Mesenchymal stem cell (in vitro differentiated cells and primary cell): ENCODE data around the gene HDAC4.

Experiments used
- DNase-seq: peaks from one replicate; pipeline ENCODE4 v3.0.0-alpha.2; 2013
- H2AFZ ChIP-seq: one replicate; pipeline ENCODE4 v1.6.1; 2013; ENCODE audit warnings: low read depth, mild to moderate bottlenecking, control low read depth, inconsistent platforms, low read length, moderate library complexity
- H2AK5ac ChIP-seq: 2 replicates; pipeline ENCODE4 v1.6.1; 2013; ENCODE audit warnings: low read length, moderate library complexity, mild to moderate bottlenecking, inconsistent platforms; ENCODE audit not compliant: severe bottlenecking
- H2BK120ac ChIP-seq: one replicate; pipeline ENCODE4 v1.6.1; 2013; ENCODE audit warnings: low read depth, mild to moderate bottlenecking, inconsistent platforms, low read length, moderate library complexity
- H2BK12ac ChIP-seq, 2 experiments: one replicate each; pipeline ENCODE4 v1.6.1; 2013; ENCODE audit warnings: inconsistent platforms in 2 of 2, low read length in 2 of 2, mild to moderate bottlenecking in 2 of 2, moderate library complexity in 2 of 2, control low read depth in 1 of 2
- H2BK15ac ChIP-seq: one replicate; pipeline ENCODE4 v1.6.1; 2013; ENCODE audit warnings: mild to moderate bottlenecking, low read depth, inconsistent platforms; ENCODE audit not compliant: poor library complexity, severe bottlenecking
- H2BK5ac ChIP-seq: 2 replicates; pipeline ENCODE4 v1.6.1; 2013; ENCODE audit warnings: low read depth, mild to moderate bottlenecking, low read length, control low read depth, inconsistent platforms; ENCODE audit not compliant: poor library complexity, severe bottlenecking
- H3K14ac ChIP-seq, 2 experiments: one replicate each; pipeline ENCODE4 v1.6.1; 2013; ENCODE audit warnings: inconsistent platforms in 2 of 2, low read length in 2 of 2, control low read depth in 1 of 2, mild to moderate bottlenecking in 1 of 2, moderate library complexity in 1 of 2
- H3K18ac ChIP-seq, 2 experiments: one replicate each; pipeline ENCODE4 v1.6.1; 2013; ENCODE audit warnings: inconsistent platforms in 2 of 2, low read length in 2 of 2, control low read depth in 1 of 2, low read depth in 1 of 2, mild to moderate bottlenecking in 1 of 2
- H3K23ac ChIP-seq, 2 experiments: one replicate each; pipeline ENCODE4 v1.6.1; 2013; ENCODE audit warnings: inconsistent platforms in 2 of 2, low read length in 2 of 2, mild to moderate bottlenecking in 2 of 2, moderate library complexity in 2 of 2, control low read depth in 1 of 2
- H3K27ac ChIP-seq: 2 replicates; pipeline ENCODE4 v1.5.1; 2013; ENCODE audit warnings: mild to moderate bottlenecking, moderate library complexity, low read length, control low read depth, inconsistent platforms; ENCODE audit not compliant: poor library complexity, severe bottlenecking
- H3K27me3 ChIP-seq, 2 experiments: 2 replicates each; pipeline versions ENCODE4 v1.6.1 to v1.7.0; 2013; ENCODE audit warnings: low read length in 2 of 2, mild to moderate bottlenecking in 2 of 2, moderate library complexity in 2 of 2, control low read depth in 1 of 2, inconsistent platforms in 1 of 2; ENCODE audit not compliant: control insufficient read depth in 1 of 2, insufficient read depth in 1 of 2
- H3K36me3 ChIP-seq, 2 experiments: 2 replicates each; pipeline versions ENCODE4 v1.6.1 to v1.7.0; 2013; ENCODE audit warnings: low read length in 2 of 2, control low read depth in 1 of 2, inconsistent platforms in 1 of 2, low read depth in 1 of 2, mild to moderate bottlenecking in 1 of 2; ENCODE audit not compliant: insufficient read depth in 2 of 2, control insufficient read depth in 1 of 2
- H3K4ac ChIP-seq, 2 experiments: one replicate each; pipeline ENCODE4 v1.6.1; 2013; ENCODE audit warnings: inconsistent platforms in 2 of 2, low read length in 2 of 2, mild to moderate bottlenecking in 2 of 2, moderate library complexity in 2 of 2, control low read depth in 1 of 2, low read depth in 1 of 2
- H3K4me1 ChIP-seq: 2 replicates; pipeline ENCODE4 v1.6.1; 2013; ENCODE audit warnings: low read depth, low read length, control low read depth; ENCODE audit not compliant: control insufficient read depth, insufficient read depth
- H3K4me2 ChIP-seq: 2 replicates; pipeline ENCODE4 v1.6.1; 2013; ENCODE audit warnings: low read length, mild to moderate bottlenecking, inconsistent platforms; ENCODE audit not compliant: poor library complexity, severe bottlenecking
- H3K4me3 ChIP-seq, 2 experiments: 2 replicates each; pipeline versions ENCODE4 v1.5.1 to v1.7.0; 2013; ENCODE audit warnings: low read length in 2 of 2, mild to moderate bottlenecking in 2 of 2, control low read depth in 1 of 2, low read depth in 1 of 2; ENCODE audit not compliant: insufficient read depth in 1 of 2
- H3K79me1 ChIP-seq: replicated peaks from 2 replicates; pipeline ENCODE4 v1.6.1; 2013; ENCODE audit warnings: mild to moderate bottlenecking, control low read depth, low read length, inconsistent platforms; ENCODE audit not compliant: poor library complexity, severe bottlenecking
- H3K9ac ChIP-seq: 2 replicates; pipeline ENCODE4 v1.7.0; 2013; ENCODE audit warnings: mild to moderate bottlenecking, low read length, moderate library complexity
- H3K9me3 ChIP-seq: 2 replicates; pipeline ENCODE4 v1.7.0; 2013; ENCODE audit warnings: mild to moderate bottlenecking, low read length; ENCODE audit not compliant: control insufficient read depth
- H4K8ac ChIP-seq: one replicate; pipeline ENCODE4 v1.6.1; 2013; ENCODE audit warnings: inconsistent platforms, mild to moderate bottlenecking, low read length, moderate library complexity
- H4K91ac ChIP-seq: one replicate; pipeline ENCODE4 v1.6.1; 2013; ENCODE audit warnings: mild to moderate bottlenecking, low read length, inconsistent platforms
- WGBS: methylation state at CpG from one replicate; pipeline ENCODE4 v1.1.7; 2013; ENCODE audit warnings: mixed read lengths; 5-methylcytosine and 5-hydroxymethylcytosine counted together

HDAC4 gene

GRCh38 chr2:239390546-239391285 is 10.1 kb downstream of the HDAC4 start:
- DNase-seq = no peak
- no peak overlapping the region for H3K23ac ChIP-seq
- H3K18ac ChIP-seq = no peak overlapping the region
- no peaks in the 10 kb centered on the region for H3K9me3 ChIP-seq
- WGBS = 95% methylated on average over 26 of the region's 26 CpGs
- H2BK120ac ChIP-seq = no peak overlapping the region
- H2BK12ac ChIP-seq = peak overlapping the region in 1 of 2 experiments; percentile 42
- no peak overlapping the region for H3K4me2 ChIP-seq
- no peak overlapping the region for H3K4me3 ChIP-seq
- no peak overlapping the region for H3K9ac ChIP-seq
- no peak overlapping the region for H2AK5ac ChIP-seq
- H3K79me1 ChIP-seq = peaks cover 66% of the 10 kb centered on the region
- H3K27ac ChIP-seq = no peak overlapping the region
- H3K4ac ChIP-seq = no peak overlapping the region
- no peak overlapping the region for H2BK15ac ChIP-seq
- H3K4me1 ChIP-seq = peaks cover 25% of the 10 kb centered on the region
- no peak overlapping the region for H4K91ac ChIP-seq
- H3K27me3 ChIP-seq = no peaks in the 10 kb centered on the region
- H2BK5ac ChIP-seq = no peak overlapping the region
- H4K8ac ChIP-seq = no peak overlapping the region
- H3K36me3 ChIP-seq = peaks cover 0 to 49% of the 10 kb centered on the region in 2 experiments
- H3K14ac ChIP-seq = peak overlapping the region in 1 of 2 experiments; percentile 82
- no peak overlapping the region for H2AFZ ChIP-seq

- Histone ChIP-seq H3K9me3 (no peaks in the 10 kb centered on the region), H3K27me3 (no peaks in the 10 kb centered on the region), H2BK5ac (no peak overlapping the region), H3K4me3 (no peak overlapping the region), H4K8ac (no peak overlapping the region), H2BK12ac (no peak overlapping the region), H3K4me1 (peaks cover 25% of the 10 kb centered on the region), H2AFZ (no peak overlapping the region), H4K91ac (no peak overlapping the region), H3K9ac (no peak overlapping the region), H3K36me3 (peaks cover 0 to 57% of the 10 kb centered on the region in 2 experiments), H2BK15ac (no peak overlapping the region), H3K79me1 (peaks cover 69% of the 10 kb centered on the region), H3K14ac (no peak overlapping the region), H3K4ac (no peak overlapping the region), H3K23ac (peak overlapping the region in 1 of 2 experiments; percentile 26), H3K27ac (no peak overlapping the region), H2BK120ac (no peak overlapping the region), H3K4me2 (no peak overlapping the region), H3K18ac (no peak overlapping the region), H2AK5ac (no peak overlapping the region)
- no peak for DNase-seq
- 98% methylated on average over 23 of the region's 23 CpGs for WGBS
Observed at GRCh38 chr2:239389414-239390329, 11.1 kb downstream of the HDAC4 start.

GRCh38 chr2:239388236-239389151 is 12.3 kb downstream of the HDAC4 start:
- H3K9me3 ChIP-seq = no peaks in the 10 kb centered on the region
- 96% methylated on average over 19 of the region's 20 CpGs for WGBS
- no peak overlapping the region for H4K8ac ChIP-seq
- H3K18ac ChIP-seq = no peak overlapping the region
- H3K27me3 ChIP-seq = no peaks in the 10 kb centered on the region
- H2AK5ac ChIP-seq = no peak overlapping the region
- no peak overlapping the region for H2BK12ac ChIP-seq
- no peak for DNase-seq
- H2BK15ac ChIP-seq = no peak overlapping the region
- no peak overlapping the region for H3K14ac ChIP-seq
- H3K4me1 ChIP-seq = peaks cover 21% of the 10 kb centered on the region
- peaks cover 0 to 62% of the 10 kb centered on the region in 2 experiments for H3K36me3 ChIP-seq
- H2AFZ ChIP-seq = no peak overlapping the region
- no peak overlapping the region for H3K23ac ChIP-seq
- no peak overlapping the region for H3K9ac ChIP-seq
- H3K79me1 ChIP-seq = peaks cover 73% of the 10 kb centered on the region
- no peak overlapping the region for H3K27ac ChIP-seq
- H3K4ac ChIP-seq = no peak overlapping the region
- no peak overlapping the region for H3K4me3 ChIP-seq
- H2BK5ac ChIP-seq = no peak overlapping the region
- H2BK120ac ChIP-seq = no peak overlapping the region
- H4K91ac ChIP-seq = no peak overlapping the region
- H3K4me2 ChIP-seq = no peak overlapping the region
